ENCODE data around the gene IFIH1.
A peak's percentile ranks its signal among the peaks of the same experiment; 100 is the strongest.

The IFIH1 gene

GRCh38 chr2:162328424-162329157 is 10.1 kb upstream of the IFIH1 start:
- no peak for DNase-seq
- no peak overlapping the region for H3K4me3 Mint-ChIP-seq

GRCh38 chr2:162327806-162328205 is 9.3 kb upstream of the IFIH1 start:
- H3K4me3 Mint-ChIP-seq, result no peak overlapping the region
- peaks cover 5% of the 10 kb centered on the region for H3K27me3 Mint-ChIP-seq (ENCODE audit: low read depth, poor library complexity)
- no peaks in the 10 kb centered on the region for H3K4me1 Mint-ChIP-seq
- H3K9me3 Mint-ChIP-seq, result no peaks in the 10 kb centered on the region
- no peak for DNase-seq
- H3K27ac Mint-ChIP-seq, result no peak overlapping the region
- H3K36me3 Mint-ChIP-seq (ENCODE audit: low read depth), result no peaks in the 10 kb centered on the region
- no peak for TF ChIP-seq CTCF (IDR thresholded peaks at IDR 0.05)

More at GRCh38 chr2:162328424-162329157, 10.1 kb upstream of the IFIH1 start:
- no peaks in the 10 kb centered on the region for H3K36me3 Mint-ChIP-seq (ENCODE audit: low read depth)
- peaks cover 5% of the 10 kb centered on the region for H3K27me3 Mint-ChIP-seq (ENCODE audit: low read depth, poor library complexity)
- no peak for TF ChIP-seq CTCF (IDR thresholded peaks at IDR 0.05)
- no peaks in the 10 kb centered on the region for H3K4me1 Mint-ChIP-seq
- H3K27ac Mint-ChIP-seq, result no peak overlapping the region
- no peaks in the 10 kb centered on the region for H3K9me3 Mint-ChIP-seq

- TF ChIP-seq CTCF (IDR thresholded peaks at IDR 0.05), result peak; percentile 37
- H3K4me3 Mint-ChIP-seq, result no peak overlapping the region
- H3K9me3 Mint-ChIP-seq, result no peaks in the 10 kb centered on the region
- no peak overlapping the region for H3K27ac Mint-ChIP-seq
- no peaks in the 10 kb centered on the region for H3K4me1 Mint-ChIP-seq
- H3K27me3 Mint-ChIP-seq (ENCODE audit: low read depth, poor library complexity), result peaks cover 5% of the 10 kb centered on the region
- no peaks in the 10 kb centered on the region for H3K36me3 Mint-ChIP-seq (ENCODE audit: low read depth)
- peak; percentile 8 for DNase-seq
Measured at GRCh38 chr2:162327134-162327769, 8.8 kb upstream of the IFIH1 start.

- no peaks in the 10 kb centered on the region for H3K9me3 Mint-ChIP-seq
- no peak overlapping the region for H3K4me3 Mint-ChIP-seq
- H3K27me3 Mint-ChIP-seq (ENCODE audit: low read depth, poor library complexity), result peaks cover 19% of the 10 kb centered on the region
- H3K27ac Mint-ChIP-seq, result no peak overlapping the region
- no peaks in the 10 kb centered on the region for H3K4me1 Mint-ChIP-seq
- no peak for DNase-seq
- no peak for TF ChIP-seq CTCF (IDR thresholded peaks at IDR 0.05)
- no peaks in the 10 kb centered on the region for H3K36me3 Mint-ChIP-seq (ENCODE audit: low read depth)
Measured at GRCh38 chr2:162324953-162325352, 6.5 kb upstream of the IFIH1 start.

GRCh38 chr2:162320864-162321517 is 2.5 kb upstream of the IFIH1 start:
- Mint-ChIP-seq H3K27ac (no peak overlapping the region), H3K4me1 (peaks cover 7% of the 10 kb centered on the region), H3K27me3 (ENCODE audit: low read depth, poor library complexity) (peaks cover 58% of the 10 kb centered on the region), H3K9me3 (no peaks in the 10 kb centered on the region), H3K36me3 (ENCODE audit: low read depth) (no peaks in the 10 kb centered on the region), H3K4me3 (no peak overlapping the region)
- TF ChIP-seq CTCF (IDR thresholded peaks at IDR 0.05), result no peak
- no peak for DNase-seq
